Mucosa of stomach (tissue), 1 donor: Measurements from ENCODE around the gene TMEM229A.
"Not testable (repeated sequence)": the region's sequence is repeated elsewhere in the genome, so short reads cannot be mapped to it uniquely, and the experiment has no call there.

ENCODE experiments used
- H3K27me3 ChIP-seq: one replicate; pipeline ENCODE4 v1.7.0; 2013; ENCODE audit warnings: mild to moderate bottlenecking, low read length; ENCODE audit not compliant: control insufficient read depth, insufficient read depth
- H3K36me3 ChIP-seq: one replicate; pipeline ENCODE4 v1.7.0; 2013; ENCODE audit warnings: low read length; ENCODE audit not compliant: control insufficient read depth, insufficient read depth
- H3K4me1 ChIP-seq: one replicate; pipeline ENCODE4 v1.7.0; 2013; ENCODE audit warnings: mild to moderate bottlenecking, low read length; ENCODE audit not compliant: control insufficient read depth, insufficient read depth
- H3K4me3 ChIP-seq: one replicate; pipeline ENCODE4 v1.7.0; 2013; ENCODE audit warnings: low read length
- H3K9ac ChIP-seq: one replicate; pipeline ENCODE4 v1.7.0; 2013; ENCODE audit warnings: mild to moderate bottlenecking, low read length, moderate library complexity
- H3K9me3 ChIP-seq: one replicate; pipeline ENCODE4 v1.7.0; 2013; ENCODE audit warnings: mild to moderate bottlenecking, low read length, moderate library complexity; ENCODE audit not compliant: control insufficient read depth
- donor health status: Pancreatic carcinoma.

The TMEM229A gene

GRCh38 chr7:124032369-124033094 lies at the start of gene TMEM229A:
TSS of gene TMEM229A (minus strand) at chr7:124033067. CDS start at chr7:124033003, 64 bp downstream.
- Histone ChIP-seq H3K9ac (no peak within 1 kb of the TSS), H3K27me3 (peaks cover 20% of the 10 kb centered on the region), H3K9me3 (no peaks in the 10 kb centered on the region), H3K36me3 (no peaks in the 10 kb centered on the region), H3K4me1 (peaks cover 21% of the 10 kb centered on the region), H3K4me3 (no peak within 1 kb of the TSS)

- H3K9me3 ChIP-seq, H3K36me3 ChIP-seq, H3K9ac ChIP-seq, H3K4me3 ChIP-seq, H3K27me3 ChIP-seq: not testable (repeated sequence)
- peaks cover 13% of the 10 kb centered on the region for H3K4me1 ChIP-seq
Observed at GRCh38 chr7:124082234-124082633, 49.4 kb upstream of the TMEM229A start.

- Histone ChIP-seq H3K9ac (no peak overlapping the region), H3K36me3 (no peaks in the 10 kb centered on the region), H3K4me3 (no peak overlapping the region), H3K9me3 (no peaks in the 10 kb centered on the region), H3K27me3 (no peaks in the 10 kb centered on the region), H3K4me1 (peaks cover 17% of the 10 kb centered on the region)
Observed at GRCh38 chr7:124077546-124077945, 44.7 kb upstream of the TMEM229A start.

GRCh38 chr7:124076841-124077240 lies 44.0 kb upstream of the TMEM229A start:
- no peak overlapping the region for H3K4me3 ChIP-seq
- no peaks in the 10 kb centered on the region for H3K9me3 ChIP-seq
- no peak overlapping the region for H3K9ac ChIP-seq
- H3K36me3 ChIP-seq, result no peaks in the 10 kb centered on the region
- H3K27me3 ChIP-seq, result no peaks in the 10 kb centered on the region
- peaks cover 18% of the 10 kb centered on the region for H3K4me1 ChIP-seq

GRCh38 chr7:124074007-124074406 lies 41.1 kb upstream of the TMEM229A start:
- Histone ChIP-seq H3K36me3 (no peaks in the 10 kb centered on the region), H3K4me1 (peaks cover 18% of the 10 kb centered on the region), H3K9ac (peak overlapping the region; percentile 6), H3K4me3 (no peak overlapping the region), H3K27me3 (no peaks in the 10 kb centered on the region), H3K9me3 (no peaks in the 10 kb centered on the region)

- Histone ChIP-seq H3K9ac (no peak overlapping the region), H3K36me3 (no peaks in the 10 kb centered on the region)
Observed at GRCh38 chr7:124073310-124073645, 40.4 kb upstream of the TMEM229A start.

GRCh38 chr7:124072603-124073309 lies 39.9 kb upstream of the TMEM229A start:
- Histone ChIP-seq H3K9ac (no peak overlapping the region), H3K27me3 (no peaks in the 10 kb centered on the region), H3K36me3 (no peaks in the 10 kb centered on the region), H3K9me3 (no peaks in the 10 kb centered on the region), H3K4me1 (peaks cover 18% of the 10 kb centered on the region), H3K4me3 (no peak overlapping the region)

More at GRCh38 chr7:124073310-124073645, 40.4 kb upstream of the TMEM229A start:
- Histone ChIP-seq H3K9me3 (no peaks in the 10 kb centered on the region), H3K4me1 (peaks cover 18% of the 10 kb centered on the region), H3K27me3 (no peaks in the 10 kb centered on the region), H3K4me3 (no peak overlapping the region)

GRCh38 chr7:124071843-124072242 lies 39.0 kb upstream of the TMEM229A start:
- Histone ChIP-seq H3K4me1 (peaks cover 18% of the 10 kb centered on the region), H3K4me3 (no peak overlapping the region), H3K9me3 (no peaks in the 10 kb centered on the region), H3K27me3 (no peaks in the 10 kb centered on the region), H3K36me3 (no peaks in the 10 kb centered on the region), H3K9ac (no peak overlapping the region)

- no peak overlapping the region for H3K9ac ChIP-seq
- H3K36me3 ChIP-seq, result no peaks in the 10 kb centered on the region
- no peaks in the 10 kb centered on the region for H3K9me3 ChIP-seq
- no peaks in the 10 kb centered on the region for H3K4me1 ChIP-seq
- no peaks in the 10 kb centered on the region for H3K27me3 ChIP-seq
- H3K4me3 ChIP-seq, result no peak overlapping the region
Observed at GRCh38 chr7:124062171-124062570, 29.3 kb upstream of the TMEM229A start.

GRCh38 chr7:124060528-124060927 lies 27.7 kb upstream of the TMEM229A start:
- Histone ChIP-seq H3K36me3 (no peaks in the 10 kb centered on the region), H3K4me1 (no peaks in the 10 kb centered on the region), H3K4me3 (no peak overlapping the region), H3K27me3 (no peaks in the 10 kb centered on the region), H3K9me3 (no peaks in the 10 kb centered on the region), H3K9ac (no peak overlapping the region)

GRCh38 chr7:124059375-124059774 lies 26.5 kb upstream of the TMEM229A start:
- Histone ChIP-seq H3K36me3 (no peaks in the 10 kb centered on the region), H3K9ac (no peak overlapping the region), H3K4me1 (no peaks in the 10 kb centered on the region), H3K27me3 (no peaks in the 10 kb centered on the region), H3K9me3 (no peaks in the 10 kb centered on the region), H3K4me3 (no peak overlapping the region)

GRCh38 chr7:124058515-124058914 lies 25.6 kb upstream of the TMEM229A start:
- Histone ChIP-seq H3K36me3 (no peaks in the 10 kb centered on the region), H3K9ac (no peak overlapping the region), H3K9me3 (no peaks in the 10 kb centered on the region), H3K27me3 (no peaks in the 10 kb centered on the region), H3K4me3 (no peak overlapping the region), H3K4me1 (no peaks in the 10 kb centered on the region)
